NCI-H146 (cell line): ENCODE results near the gene EVI2B.
"Not testable (repeated sequence)": the region's sequence is repeated elsewhere in the genome, so short reads cannot be mapped to it uniquely, and the experiment has no call there.

Source experiments
- DNase-seq: peaks from one replicate; lab custom pipeline; 2025; lab: John Stamatoyannopoulos, UW

The EVI2B gene

DNA sequence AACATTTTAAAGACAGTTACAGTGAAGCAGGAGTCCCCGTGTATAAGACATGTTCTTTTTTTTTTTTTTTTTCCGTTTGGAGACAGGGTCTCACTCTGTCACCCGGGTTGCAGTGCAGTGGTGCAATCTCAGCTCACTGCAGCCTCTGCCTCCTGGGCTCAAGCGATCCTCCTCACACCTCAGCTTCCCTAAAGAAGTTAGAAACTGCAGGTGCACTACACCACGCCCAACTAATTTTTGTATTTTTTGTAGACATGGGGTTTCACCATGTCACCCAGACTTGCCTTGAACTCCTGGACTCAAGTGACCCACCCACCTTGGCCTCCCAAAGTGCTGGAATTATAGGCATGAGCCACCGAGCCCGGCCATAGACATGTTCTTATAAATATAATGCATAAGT, 3.0 kb downstream of the EVI2B start:
- no peak for DNase-seq

GRCh38 chr17:31310260-31310659, 3.6 kb downstream of the EVI2B start:
- DNase-seq = no peak

DNA sequence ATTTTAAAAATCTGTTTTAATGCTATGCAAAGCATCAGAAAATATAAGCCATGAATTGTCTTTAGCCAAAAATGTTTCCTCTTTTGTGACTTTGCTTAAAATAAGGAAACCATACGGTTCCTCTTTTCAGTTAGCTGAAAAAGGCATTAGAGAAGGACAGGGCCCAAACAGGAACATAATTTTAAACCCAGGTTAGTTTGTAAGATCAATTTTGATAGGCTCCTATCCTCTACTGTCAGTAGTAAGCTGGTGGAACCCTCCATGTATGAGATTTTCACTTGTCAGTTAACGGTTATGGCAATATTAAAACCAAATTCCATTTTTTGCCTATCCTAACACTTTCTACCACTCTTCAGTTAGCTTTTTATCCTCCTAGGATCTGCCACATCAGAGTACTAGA, 4.3 kb downstream of the EVI2B start:
- no peak for DNase-seq

DNA sequence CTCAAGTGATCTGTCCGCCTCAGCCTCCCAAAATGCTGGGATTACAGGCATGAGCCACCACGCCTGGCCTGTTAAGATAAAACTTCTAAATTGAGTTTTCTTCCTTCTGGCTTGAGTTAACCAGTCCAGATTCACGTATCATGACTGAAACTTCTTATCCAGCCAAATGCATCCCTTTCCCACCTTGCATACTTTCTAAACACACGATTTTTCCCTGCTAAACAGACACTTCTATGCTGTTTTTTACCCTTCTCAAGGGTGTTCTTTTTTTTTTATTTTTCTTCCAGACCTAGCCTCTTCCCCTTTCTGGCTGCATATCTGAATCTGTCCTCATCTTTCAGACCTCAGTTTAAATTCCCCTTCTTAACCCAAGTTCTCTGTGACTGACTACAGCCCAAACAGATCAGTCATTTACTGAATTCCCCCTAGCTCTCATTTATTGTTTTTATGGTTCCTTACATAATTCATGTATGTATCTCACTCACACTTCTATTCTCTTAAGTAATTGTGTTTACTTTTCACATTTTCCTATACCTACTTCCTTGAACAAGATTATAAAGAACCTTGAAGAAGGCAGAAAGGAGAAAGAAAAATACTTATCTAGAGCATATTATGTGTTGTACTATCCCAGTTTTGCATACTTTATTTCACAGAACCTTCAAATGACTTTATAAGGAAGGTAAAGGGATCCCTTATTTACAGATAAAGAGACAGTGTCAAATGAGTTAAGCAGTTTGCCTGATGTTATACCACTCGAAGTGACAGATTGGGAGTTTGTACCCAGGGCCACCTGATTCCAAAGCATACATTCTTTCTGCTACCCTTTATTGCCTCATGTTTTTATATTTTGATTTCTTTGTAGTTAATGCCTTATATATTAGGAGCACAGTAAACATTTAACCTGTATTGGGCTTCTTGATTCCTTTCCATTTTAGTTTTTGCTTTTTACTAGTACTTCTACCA, 5.2 kb downstream of the EVI2B start:
- DNase-seq = no peak

- DNase-seq = no peak
Measured at GRCh38 chr17:31307640-31308039, 6.2 kb downstream of the EVI2B start.

DNA sequence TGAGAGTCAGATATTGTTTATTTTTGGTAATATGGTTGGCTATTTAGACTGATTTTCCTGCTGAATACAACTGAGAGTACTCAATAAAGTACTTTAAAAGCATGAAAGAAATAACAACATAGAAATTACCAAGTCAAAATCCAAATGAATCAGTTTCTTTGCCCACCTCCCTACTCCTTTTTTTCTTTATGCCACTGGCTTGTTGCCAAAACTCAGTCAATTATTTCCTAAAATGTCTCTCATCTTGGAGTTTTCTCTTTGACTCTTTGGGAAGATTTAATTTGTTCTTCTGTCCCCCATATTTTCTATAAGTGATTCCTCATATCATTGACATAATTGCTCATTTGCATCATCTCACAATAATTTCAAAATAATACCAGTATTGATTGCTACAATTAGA, 14.2 kb downstream of the EVI2B start:
- DNase-seq = no peak

- DNase-seq = peak; percentile 4
Measured at GRCh38 chr17:31297090-31297489, 16.8 kb downstream of the EVI2B start, which contains the start of gene OMG. Gene OMG, minus strand, starts transcription at chr17:31297239. Its CDS starts 908 bp downstream, at chr17:31296331.

- no peak for DNase-seq
Measured at GRCh38 chr17:31296142-31296541, 17.7 kb downstream of the EVI2B start.

DNA sequence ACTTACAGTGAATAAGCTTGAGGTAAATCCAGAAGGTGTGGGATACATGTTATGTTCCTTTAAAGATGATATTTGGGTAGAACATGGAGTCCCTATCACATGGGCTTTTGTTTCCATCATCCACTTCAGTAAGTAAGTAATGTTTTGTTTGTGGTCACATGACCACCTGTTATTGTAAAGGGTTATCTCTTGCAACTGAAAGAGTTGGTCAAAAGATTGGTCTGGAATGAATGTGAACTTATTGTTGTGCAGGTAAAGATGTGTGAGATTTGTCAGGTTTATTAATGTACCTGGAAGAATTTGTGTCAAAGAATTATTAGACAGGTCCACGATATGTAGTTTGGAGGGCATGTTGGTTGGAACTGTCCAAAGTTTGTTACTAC, 18.4 kb downstream of the EVI2B start:
- DNase-seq = no peak

DNA sequence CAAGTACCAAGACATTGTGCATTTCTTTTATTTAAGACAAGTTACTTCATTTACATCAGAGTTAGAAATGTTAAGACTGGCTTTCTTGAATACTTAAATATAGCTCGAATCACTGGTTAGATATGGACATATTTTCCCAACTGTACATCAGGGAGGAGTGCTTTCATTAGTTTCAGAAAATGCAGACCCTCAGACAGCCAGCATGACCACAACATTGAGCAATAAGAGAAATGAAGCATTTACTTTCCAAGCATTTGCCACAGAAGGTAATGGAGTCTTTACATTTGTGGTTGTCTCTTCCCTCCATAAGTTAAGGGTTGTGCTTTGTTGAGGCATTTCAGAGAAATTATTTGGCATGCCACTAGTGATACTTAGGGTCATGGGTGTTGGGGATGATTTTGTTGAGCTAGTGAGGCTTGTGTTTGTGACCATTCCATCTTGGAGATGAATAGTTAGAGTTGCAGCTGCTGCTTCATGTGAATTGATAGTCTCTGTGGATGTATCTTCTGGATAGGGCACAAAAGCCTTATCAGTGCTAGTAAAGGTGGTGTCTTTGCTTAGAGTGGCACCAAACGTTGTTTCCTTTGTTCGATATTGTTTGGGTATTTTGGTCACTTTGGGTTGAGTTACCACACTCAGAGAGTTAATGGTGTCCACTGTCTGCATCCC, 18.9 kb downstream of the EVI2B start:
- peak; percentile 40 for DNase-seq

- DNase-seq = no peak
Measured at GRCh38 chr17:31294231-31294630, 19.6 kb downstream of the EVI2B start.

- no peak for DNase-seq
Measured at GRCh38 chr17:31293581-31293980, 20.3 kb downstream of the EVI2B start.

DNA sequence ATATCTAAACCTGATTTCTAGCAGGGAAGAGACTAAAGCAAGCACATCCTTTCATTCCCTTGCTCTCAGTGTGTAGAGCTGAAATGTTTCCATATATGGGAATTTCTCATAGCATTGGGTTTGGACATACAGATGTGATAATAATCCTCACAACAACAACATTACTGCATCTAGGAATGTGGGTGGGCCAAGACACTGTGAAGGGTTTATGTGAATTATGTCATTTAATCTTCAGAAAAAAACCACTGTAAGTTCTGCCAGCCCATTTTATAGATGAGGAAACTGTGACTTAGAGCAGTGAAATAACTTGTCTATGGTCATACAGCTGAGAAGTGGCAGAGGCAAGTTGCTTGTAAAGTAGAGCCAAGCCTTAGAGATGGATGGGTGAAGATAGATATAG, 22.0 kb downstream of the EVI2B start:
- DNase-seq = no peak

DNA sequence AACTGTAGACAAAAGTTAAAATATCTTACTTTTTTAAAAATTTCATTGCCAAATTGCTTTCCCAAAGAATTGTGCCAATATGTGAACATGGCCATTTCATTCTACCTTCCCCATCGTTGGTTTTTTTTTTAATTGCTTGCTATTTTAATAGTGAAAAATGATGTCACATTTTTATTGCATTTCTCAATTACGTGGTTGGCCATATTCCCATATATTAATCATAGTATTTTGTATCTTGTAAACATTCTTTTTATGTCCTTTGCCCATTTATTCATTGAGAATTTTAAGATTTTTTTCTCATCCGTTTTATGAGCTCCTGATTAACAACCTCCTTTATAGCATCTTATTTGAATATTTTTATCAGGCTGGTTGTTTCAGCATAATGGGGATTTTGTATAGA, 24.1 kb downstream of the EVI2B start:
- DNase-seq = no peak

DNA sequence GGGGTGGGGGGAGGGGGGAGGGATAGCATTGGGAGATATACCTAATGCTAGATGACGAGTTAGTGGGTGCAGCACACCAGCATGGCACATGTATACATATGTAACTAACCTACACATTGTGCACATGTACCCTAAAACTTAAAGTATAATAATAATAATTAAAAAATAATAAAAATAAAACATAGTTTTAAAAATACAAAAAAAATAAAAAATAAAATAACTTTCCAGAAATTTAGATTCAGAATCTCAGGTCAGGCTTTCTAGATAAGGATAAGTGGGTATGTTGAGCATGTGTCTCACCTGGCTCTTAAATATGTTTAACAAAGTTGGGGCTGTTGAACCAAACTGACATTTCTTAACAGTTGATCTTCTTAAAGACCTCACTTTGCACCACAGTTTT, 25.9 kb downstream of the EVI2B start:
- not testable (repeated sequence) for DNase-seq

DNA sequence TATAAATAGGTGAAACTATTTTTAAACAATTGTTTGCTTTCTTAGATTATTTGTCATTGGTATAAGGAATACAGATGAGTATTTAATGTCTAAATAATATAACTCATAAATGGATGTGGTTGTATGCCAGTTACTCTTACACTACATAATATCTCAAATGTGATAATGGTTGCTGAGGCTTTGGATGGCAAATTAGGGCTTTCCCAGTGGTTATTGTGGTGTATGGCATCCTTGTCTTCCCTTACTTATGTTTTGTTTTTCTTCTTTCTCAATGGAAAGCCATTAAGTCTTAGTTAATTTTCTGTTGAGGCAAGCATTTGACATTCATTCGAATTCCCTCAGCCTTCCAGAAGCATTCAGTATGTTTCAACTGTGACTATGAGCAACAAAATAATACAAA, 27.3 kb downstream of the EVI2B start:
- DNase-seq = no peak

DNA sequence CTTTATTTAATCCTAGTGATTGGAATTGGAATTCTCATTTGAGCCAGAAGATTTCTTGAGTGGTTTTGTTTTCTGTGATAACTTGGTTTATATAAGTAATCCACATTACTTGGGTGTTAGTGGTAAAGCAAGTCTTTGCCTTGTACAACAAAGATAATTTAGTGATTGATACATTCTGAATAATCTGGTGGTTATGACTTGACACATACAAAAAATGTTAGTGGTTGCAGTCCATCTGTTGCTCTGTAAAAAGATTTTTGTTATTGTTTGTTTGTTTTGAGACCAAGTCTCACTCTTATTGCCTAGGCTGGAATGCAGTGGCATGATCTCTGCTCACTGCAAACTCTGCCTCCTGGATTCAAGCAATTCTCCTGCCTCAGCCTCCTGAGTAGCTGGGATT, 30.0 kb downstream of the EVI2B start:
- DNase-seq = no peak

GRCh38 chr17:31281061-31281460, 32.8 kb downstream of the EVI2B start:
- DNase-seq = no peak

DNA sequence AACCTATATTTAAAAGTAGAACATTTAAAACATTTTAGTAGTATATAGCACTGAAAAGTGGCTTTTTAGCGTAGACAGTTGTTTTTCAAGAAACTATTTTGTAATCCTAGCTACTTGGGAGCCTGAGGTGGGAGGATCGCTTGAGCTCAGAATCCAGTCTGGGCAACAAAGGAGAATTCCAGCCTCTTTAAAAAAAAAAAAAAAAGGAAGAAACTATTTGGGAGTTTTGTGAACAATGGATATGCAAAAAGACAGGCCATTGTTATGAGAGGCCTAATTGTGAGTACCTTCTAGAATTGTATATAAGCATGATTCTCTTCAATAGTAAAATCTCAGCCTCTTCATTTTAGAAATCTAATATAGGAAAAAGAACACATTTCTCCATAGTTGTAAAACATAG, 34.5 kb downstream of the EVI2B start:
- DNase-seq = no peak

GRCh38 chr17:31275116-31275515, 38.7 kb downstream of the EVI2B start:
- DNase-seq = no peak

GRCh38 chr17:31274252-31274651, 39.6 kb downstream of the EVI2B start:
- DNase-seq = peak; percentile 21

GRCh38 chr17:31273516-31273915, 40.3 kb downstream of the EVI2B start:
- DNase-seq = no peak

GRCh38 chr17:31272803-31273202, 41.1 kb downstream of the EVI2B start:
- no peak for DNase-seq
